CD4-positive, alpha-beta T cell treated with Interleukin-10 for 1 hour (primary cell): ENCODE data around the gene SARS1.
A peak's percentile ranks its signal among the peaks of the same experiment; 100 is the strongest.
"Not testable (repeated sequence)": the region's sequence is repeated elsewhere in the genome, so short reads cannot be mapped to it uniquely, and the experiment has no call there.

Experiments
- DNase-seq: peaks from one replicate; pipeline ENCODE4 v3.0.0-alpha.2; 2020

The SARS1 gene

GRCh38 chr1:109193653-109194590 lies 19.8 kb upstream of the SARS1 start:
- DNase-seq, result peak; percentile 59

DNA sequence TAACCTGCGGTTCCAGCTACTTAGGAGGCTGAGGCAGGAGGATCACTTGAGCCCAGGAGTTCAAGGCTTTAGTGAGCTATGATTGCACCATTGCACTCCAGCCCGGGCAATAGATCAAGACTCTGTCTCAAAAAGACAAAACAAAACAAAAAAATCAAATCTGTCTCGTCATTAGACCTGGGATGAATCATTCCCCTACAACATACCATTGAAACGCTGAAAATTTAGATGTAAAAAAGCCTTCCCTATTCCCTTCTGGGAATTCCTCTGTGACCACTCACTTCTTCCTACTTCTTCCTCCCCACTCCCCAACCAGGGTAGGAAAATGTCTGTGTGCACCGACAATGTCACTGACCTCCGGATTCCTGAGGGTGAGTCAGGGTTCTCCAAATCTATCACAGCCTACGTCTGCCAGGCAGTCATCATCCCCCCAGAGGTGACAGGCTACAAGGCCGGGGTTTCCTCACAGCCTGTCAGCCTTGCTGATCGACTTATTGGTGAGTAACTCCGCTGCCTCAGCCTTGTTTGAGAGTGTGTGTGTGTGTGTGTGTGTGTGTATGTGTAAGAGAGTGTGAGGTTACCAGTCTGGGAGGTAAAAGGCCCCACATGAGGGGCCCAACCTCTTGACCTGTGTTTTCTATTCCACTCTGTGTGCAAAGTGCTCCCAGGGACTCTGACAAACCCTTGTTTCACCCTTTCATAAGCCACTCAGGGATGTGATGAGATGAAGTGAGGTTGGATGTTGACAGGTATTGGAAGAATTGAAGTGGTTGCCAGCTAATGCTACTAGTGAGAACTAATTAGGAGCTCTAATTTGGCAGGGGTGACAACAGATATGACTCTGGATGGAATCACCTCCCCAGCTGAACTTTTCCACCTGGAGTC lies 16.3 kb upstream of the SARS1 start:
- DNase-seq, result no peak

GRCh38 chr1:109198043-109198695 lies 15.5 kb upstream of the SARS1 start:
- DNase-seq, result no peak

- no peak for DNase-seq
Observed at GRCh38 chr1:109198745-109199144, 15.0 kb upstream of the SARS1 start.

DNA sequence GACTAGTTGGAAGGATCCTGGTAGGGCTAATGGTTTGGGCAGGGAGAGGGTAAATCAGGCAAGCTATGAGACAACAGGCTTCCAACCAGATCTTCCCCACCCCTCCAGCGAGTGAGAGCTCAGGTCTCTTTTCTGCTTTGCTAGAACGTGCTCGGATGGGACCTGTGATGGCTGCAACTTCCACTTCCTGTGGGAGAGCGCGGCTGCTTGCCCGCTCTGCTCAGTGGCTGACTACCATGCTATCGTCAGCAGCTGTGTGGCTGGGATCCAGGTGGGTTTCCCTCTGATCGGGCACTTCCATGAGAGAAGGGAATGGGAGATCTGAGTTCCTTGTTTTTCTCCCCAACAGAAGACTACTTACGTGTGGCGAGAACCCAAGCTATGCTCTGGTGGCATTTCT lies 14.0 kb upstream of the SARS1 start:
- no peak for DNase-seq

- DNase-seq, result peak; percentile 30
Observed at GRCh38 chr1:109201123-109201703, 12.5 kb upstream of the SARS1 start.

- no peak for DNase-seq
Observed at GRCh38 chr1:109204484-109204883, 9.2 kb upstream of the SARS1 start.

GRCh38 chr1:109206339-109206738 lies 7.4 kb upstream of the SARS1 start:
- DNase-seq, result no peak

- no peak for DNase-seq
Observed at GRCh38 chr1:109207467-109208103, 6.1 kb upstream of the SARS1 start.

- no peak for DNase-seq
Observed at GRCh38 chr1:109208394-109208793, 5.3 kb upstream of the SARS1 start.

- no peak for DNase-seq
Observed at GRCh38 chr1:109208836-109209463, 4.8 kb upstream of the SARS1 start.

DNA sequence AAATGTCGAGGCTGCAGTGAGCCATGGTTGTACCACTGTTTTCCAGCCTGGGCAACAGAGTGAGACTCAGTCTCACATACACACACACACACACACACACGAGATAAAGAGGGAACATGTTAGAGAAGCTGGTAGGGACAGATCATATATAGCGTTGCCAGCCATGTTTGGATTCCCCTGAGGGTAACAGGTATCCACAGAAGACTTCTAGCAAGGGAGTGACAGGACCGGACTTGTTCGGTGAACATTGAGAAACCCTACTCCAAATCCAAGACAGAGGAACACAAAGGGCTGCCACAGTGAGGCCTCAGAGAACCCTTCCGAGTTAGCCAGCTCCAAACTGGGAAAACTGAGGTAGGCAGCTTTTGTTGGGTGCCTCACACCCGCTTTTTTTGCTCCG lies 3.7 kb upstream of the SARS1 start:
- DNase-seq, result no peak

DNA sequence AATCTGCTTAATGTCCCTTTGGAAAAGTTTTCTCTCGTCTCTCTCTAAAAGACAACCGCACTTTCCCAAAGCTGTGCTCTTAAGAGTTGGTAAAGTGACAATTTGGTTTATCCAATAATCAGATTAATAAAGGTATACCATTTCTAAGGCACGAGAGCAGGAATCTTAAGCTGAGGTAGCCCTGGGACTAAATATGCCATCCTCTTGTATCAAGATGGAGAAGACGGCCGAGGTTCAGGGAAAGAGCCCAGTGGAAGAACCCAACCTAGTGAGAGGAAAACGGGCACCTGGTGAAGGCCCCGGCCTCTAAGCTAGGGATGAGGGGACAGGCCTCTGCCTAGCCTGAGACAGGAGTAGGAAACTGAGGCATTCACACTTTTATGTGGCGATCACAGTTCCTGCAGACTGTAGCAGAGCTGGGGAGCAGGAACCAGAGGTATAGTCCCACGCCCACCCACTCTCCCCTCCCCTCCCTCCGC lies 334 bp upstream of the SARS1 start:
- DNase-seq, result no peak

DNA sequence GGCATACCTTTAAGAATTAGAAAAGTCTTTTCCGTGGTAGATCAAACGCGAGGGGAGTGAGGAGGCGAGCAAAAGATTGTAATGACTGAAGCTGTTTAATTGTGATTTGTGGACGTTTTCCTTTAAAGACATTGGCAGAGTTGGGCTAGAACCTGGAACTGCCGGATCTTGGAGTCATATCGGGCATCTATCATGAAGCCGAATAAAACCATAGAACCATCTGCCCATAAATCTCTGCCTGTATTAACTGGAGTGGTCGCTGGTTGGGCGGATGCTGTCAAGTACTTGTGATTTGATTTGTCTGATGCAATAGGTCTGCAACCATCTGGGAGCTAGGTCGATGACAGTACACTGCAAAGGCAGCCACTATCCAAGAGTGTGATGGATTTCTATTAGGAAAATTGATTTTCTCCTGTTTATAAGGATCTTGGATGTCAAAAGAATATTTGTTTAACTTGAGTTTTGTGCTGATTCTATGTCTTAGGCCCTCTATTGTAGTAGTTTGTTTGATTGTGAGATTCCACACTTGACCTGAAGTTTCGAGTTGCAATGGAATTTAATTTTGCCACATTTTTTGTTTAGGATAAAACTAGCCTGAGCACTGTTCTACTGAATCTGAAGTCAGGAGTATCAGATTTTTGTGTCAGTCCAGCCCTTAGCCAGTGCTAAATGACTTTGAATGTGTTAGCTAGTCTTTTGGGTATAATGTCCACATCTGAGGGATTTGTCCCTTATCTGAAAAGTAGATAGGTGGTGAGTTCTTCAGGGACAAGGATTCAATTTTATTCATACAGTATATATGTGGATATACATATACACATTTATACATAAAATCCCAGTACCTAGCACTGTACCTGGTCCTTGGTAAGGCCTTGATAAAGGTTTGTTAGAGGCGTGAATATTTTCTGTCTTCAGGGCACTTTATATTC lies 1.2 kb downstream of the SARS1 start:
- peak; percentile 38 for DNase-seq

DNA sequence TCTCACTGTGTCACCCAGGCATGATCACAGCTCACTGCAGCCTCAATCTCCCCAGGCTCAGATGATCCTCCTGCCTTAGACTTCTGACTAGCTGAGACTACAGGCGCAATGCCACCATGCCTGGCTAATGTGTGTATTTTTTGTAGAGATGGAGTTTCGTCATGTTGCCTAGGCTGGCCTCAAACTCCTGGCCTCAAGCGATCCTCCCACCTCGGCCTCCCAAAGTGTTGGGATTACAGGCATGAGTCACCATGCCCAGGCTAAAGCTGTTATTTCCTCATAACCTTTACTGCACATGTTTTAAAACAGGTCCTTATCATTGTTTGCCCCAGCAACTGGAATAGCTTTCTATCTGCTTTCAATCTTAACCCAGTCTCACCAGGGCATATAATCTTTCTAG lies 2.9 kb downstream of the SARS1 start:
- no peak for DNase-seq

DNA sequence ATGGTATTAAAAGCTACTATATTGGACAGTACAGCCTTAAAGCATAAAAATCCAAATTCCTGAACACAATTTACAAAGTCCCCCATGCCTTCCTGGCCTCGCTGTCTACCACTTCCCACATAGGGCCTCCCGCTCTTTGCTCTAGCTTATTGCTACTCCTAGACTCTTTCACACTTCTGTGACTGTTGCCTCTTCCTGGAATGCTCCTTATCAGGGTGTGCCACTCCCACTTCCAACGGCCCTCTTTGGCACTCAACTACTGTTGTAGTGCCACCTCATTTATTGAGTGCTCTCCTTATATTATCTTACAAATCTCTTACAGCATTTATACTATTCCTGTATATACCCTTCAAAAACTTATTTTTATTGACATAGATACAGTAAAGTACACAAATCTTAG lies 4.8 kb downstream of the SARS1 start:
- no peak for DNase-seq

- DNase-seq, result not testable (repeated sequence)
Observed at GRCh38 chr1:109221201-109221600, 7.5 kb downstream of the SARS1 start.

- no peak for DNase-seq
Observed at GRCh38 chr1:109225308-109225707, 11.6 kb downstream of the SARS1 start.

DNA sequence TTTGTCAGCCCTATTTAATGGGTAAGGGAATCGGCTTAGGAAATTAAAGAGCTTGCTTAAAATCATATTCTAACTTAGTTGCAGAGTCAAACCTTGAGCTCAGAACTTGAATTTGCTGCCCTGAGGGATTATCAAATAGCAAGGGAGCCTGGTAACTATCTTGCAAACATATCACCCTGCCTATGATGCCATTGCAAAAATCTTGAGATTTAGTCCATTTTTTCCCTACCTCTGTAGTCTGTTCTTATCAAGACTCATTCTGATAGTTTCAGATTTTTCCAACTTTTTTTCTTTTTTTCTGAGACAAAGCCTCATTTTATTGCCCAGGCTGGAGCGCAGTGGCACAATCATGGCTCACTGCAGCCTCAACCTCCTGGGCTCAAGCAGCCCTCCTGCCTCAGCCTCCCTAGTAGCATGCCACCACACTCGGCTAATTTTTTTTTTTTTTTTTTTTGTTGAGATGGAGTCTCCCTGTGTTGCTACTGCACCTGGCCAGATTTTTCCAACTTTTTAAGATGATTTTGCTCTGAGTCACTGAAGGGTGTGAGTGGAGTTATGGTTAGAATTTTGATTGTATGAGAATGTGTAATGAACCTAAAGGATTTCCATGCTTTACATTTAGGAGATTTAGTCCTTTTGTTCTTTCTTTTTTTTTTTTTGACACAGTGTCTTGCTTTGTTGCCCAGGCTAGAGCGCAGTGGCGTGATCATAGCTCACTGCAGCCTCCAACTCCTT lies 12.2 kb downstream of the SARS1 start:
- DNase-seq, result no peak

DNA sequence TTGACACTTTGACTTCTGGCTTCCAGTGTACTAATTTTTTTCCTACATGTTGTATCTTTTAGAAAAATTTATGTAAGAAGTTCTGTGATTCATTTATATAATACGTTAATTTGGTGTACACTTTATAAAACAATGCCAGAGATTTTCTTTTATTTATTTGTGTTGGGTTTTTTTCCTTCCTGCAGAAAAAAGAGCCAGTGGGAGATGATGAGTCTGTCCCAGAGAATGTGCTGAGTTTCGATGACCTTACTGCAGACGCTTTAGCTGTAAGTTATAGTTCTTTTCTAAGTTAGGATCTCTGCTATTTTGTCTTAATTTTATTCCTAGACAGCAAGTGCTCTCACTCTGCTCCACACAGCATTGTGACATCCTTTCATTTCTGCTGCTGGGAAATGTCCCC lies 14.4 kb downstream of the SARS1 start:
- no peak for DNase-seq
